ENCODE data around the gene POM121.
"Not testable (repeated sequence)": the region's sequence is repeated elsewhere in the genome, so short reads cannot be mapped to it uniquely, and the experiment has no call there.

The POM121 gene

GRCh38 chr7:72949686-72950085 is 24.8 kb downstream of the POM121 start:
- DNase-seq: not testable (repeated sequence)

- DNase-seq: not testable (repeated sequence)
Measured at GRCh38 chr7:72950432-72950831, 25.5 kb downstream of the POM121 start.

GRCh38 chr7:72953901-72954562 is 29.1 kb downstream of the POM121 start:
- DNase-seq: not testable (repeated sequence)

GRCh38 chr7:72954563-72955198 is 29.8 kb downstream of the POM121 start:
- DNase-seq: not testable (repeated sequence)

GRCh38 chr7:72960029-72960428 is 35.1 kb downstream of the POM121 start:
- not testable (repeated sequence) for DNase-seq

- DNase-seq: not testable (repeated sequence)
Measured at GRCh38 chr7:72960626-72961345, 35.9 kb downstream of the POM121 start.

GRCh38 chr7:72961346-72961650 is 36.4 kb downstream of the POM121 start:
- not testable (repeated sequence) for DNase-seq

GRCh38 chr7:72963056-72963455 is 38.2 kb downstream of the POM121 start:
- not testable (repeated sequence) for DNase-seq

GRCh38 chr7:72965186-72965975 is 40.5 kb downstream of the POM121 start:
- not testable (repeated sequence) for DNase-seq

GRCh38 chr7:72966892-72967291 is 42.0 kb downstream of the POM121 start:
- not testable (repeated sequence) for DNase-seq

- not testable (repeated sequence) for DNase-seq
Measured at GRCh38 chr7:72968980-72969516, 44.2 kb downstream of the POM121 start, which contains the start of gene TRIM74. TSS of gene TRIM74 (minus strand) at chr7:72969466. CDS start at chr7:72966157, 3,309 bp downstream.

GRCh38 chr7:72969688-72970087 is 44.8 kb downstream of the POM121 start:
- not testable (repeated sequence) for DNase-seq

GRCh38 chr7:72971505-72971904 is 46.6 kb downstream of the POM121 start:
- DNase-seq: not testable (repeated sequence)

- DNase-seq: not testable (repeated sequence)
Measured at GRCh38 chr7:72974781-72975180, 49.9 kb downstream of the POM121 start.

GRCh38 chr7:72975656-72976286 is 50.9 kb downstream of the POM121 start:
- DNase-seq: not testable (repeated sequence)

- DNase-seq: not testable (repeated sequence)
Measured at GRCh38 chr7:72976434-72976833, 51.5 kb downstream of the POM121 start.

GRCh38 chr7:72980382-72980781 is 55.5 kb downstream of the POM121 start:
- not testable (repeated sequence) for DNase-seq

GRCh38 chr7:72982084-72982483 is 57.2 kb downstream of the POM121 start:
- not testable (repeated sequence) for DNase-seq

- DNase-seq: not testable (repeated sequence)
Measured at GRCh38 chr7:72990146-72990913, 65.4 kb downstream of the POM121 start.

GRCh38 chr7:72995484-72995883 is 70.6 kb downstream of the POM121 start:
- not testable (repeated sequence) for DNase-seq

- DNase-seq: not testable (repeated sequence)
Measured at GRCh38 chr7:72997447-72997846, 72.6 kb downstream of the POM121 start.

Data from CD4-positive, alpha-beta T cell treated with Interferon gamma for 1 hour (primary cell).